HG03159 (cell line): Measurements from ENCODE around the gene MEX3A.
"Not testable (repeated sequence)": the region's sequence is repeated elsewhere in the genome, so short reads cannot be mapped to it uniquely, and the experiment has no call there.

Experiments used
- ATAC-seq: cut with Tn5 transposase; IDR thresholded peaks from one replicate; pipeline ENCODE4 v1.9.1; 2021; ENCODE audit warnings: mild to moderate bottlenecking, moderate library complexity; ENCODE audit not compliant: unreplicated experiment

Gene MEX3A

GRCh38 chr1:156118177-156118868, 36.1 kb upstream of the MEX3A start:
- no peak for ATAC-seq

GRCh38 chr1:156117414-156118176, 35.3 kb upstream of the MEX3A start:
- ATAC-seq, result no peak

GRCh38 chr1:156116731-156117130, 34.5 kb upstream of the MEX3A start:
- ATAC-seq, result not testable (repeated sequence)

GRCh38 chr1:156115514-156116374, 33.5 kb upstream of the MEX3A start:
- ATAC-seq, result no peak

GRCh38 chr1:156114919-156115513, 32.8 kb upstream of the MEX3A start:
- ATAC-seq, result peak; percentile 13

GRCh38 chr1:156114101-156114918, 32.0 kb upstream of the MEX3A start, which contains the start of gene LMNA:
TSS of gene LMNA (plus strand) at chr1:156114711. CDS start at chr1:156114919, 208 bp downstream.
- peak; percentile 69 for ATAC-seq

GRCh38 chr1:156113282-156113950, 31.2 kb upstream of the MEX3A start:
- ATAC-seq, result no peak

GRCh38 chr1:156112276-156113137, 30.2 kb upstream of the MEX3A start:
- no peak for ATAC-seq

GRCh38 chr1:156111355-156111962, 29.2 kb upstream of the MEX3A start:
- ATAC-seq, result no peak

GRCh38 chr1:156110252-156110651, 28.0 kb upstream of the MEX3A start:
- no peak for ATAC-seq

- no peak for ATAC-seq
Observed at GRCh38 chr1:156108664-156109241, 26.5 kb upstream of the MEX3A start.

GRCh38 chr1:156108057-156108456, 25.8 kb upstream of the MEX3A start:
- no peak for ATAC-seq

GRCh38 chr1:156106624-156107488, 24.6 kb upstream of the MEX3A start:
- ATAC-seq, result no peak

GRCh38 chr1:156104861-156105832, 22.9 kb upstream of the MEX3A start:
- ATAC-seq, result no peak

- ATAC-seq, result no peak
Observed at GRCh38 chr1:156104065-156104810, 22.0 kb upstream of the MEX3A start.
